HFFc6 (cell line): ENCODE results near the gene FAAH. TPM values are rescaled to one million over a fixed set of nuclear protein-coding genes. Genes with fewer than 3 reads are reported as not detected.
A peak's percentile ranks its signal among the peaks of the same experiment; 100 is the strongest.

Experiments used
- DNase-seq: peaks from one replicate; pipeline ENCODE4 v3.0.0-alpha.2; 2018
- H3K27ac Mint-ChIP-seq: 2 replicates; pipeline ENCODE4 v1.8.0; 2020; ENCODE audit warnings: mild to moderate bottlenecking, mixed read lengths
- H3K27me3 Mint-ChIP-seq: 2 replicates; pipeline ENCODE4 v1.8.0; 2021; ENCODE audit warnings: mild to moderate bottlenecking, moderate library complexity, mixed read lengths; ENCODE audit not compliant: insufficient read depth
- H3K36me3 Mint-ChIP-seq: 2 replicates; pipeline ENCODE4 v1.8.0; 2021; ENCODE audit warnings: low read depth, mixed read lengths
- H3K4me1 Mint-ChIP-seq: 2 replicates; pipeline ENCODE4 v1.8.0; 2020; ENCODE audit warnings: low read depth, mixed read lengths
- H3K4me3 Mint-ChIP-seq: 2 replicates; pipeline ENCODE4 v1.8.0; 2020; ENCODE audit warnings: mild to moderate bottlenecking, moderate library complexity, mixed read lengths
- H3K9me3 Mint-ChIP-seq: 2 replicates; pipeline ENCODE4 v1.8.0; 2020; ENCODE audit warnings: mild to moderate bottlenecking, mixed read lengths
- total RNA-seq, 6 experiments: library from RNA; stranded (reverse); fragmentation: NEBNext Ultra II Directional; extraction: Animal tissue kit (Norgen Biotek cat#: 25700); gene quantifications; 2 replicates in 1 of 6; 3 replicates in 5 of 6; pipeline ENCODE4 v1.2.3, GENCODE V29; 2021
- TF ChIP-seq, protein P1 (sequence below): fragments of 200-600 bp; sonication (generic); IDR thresholded peaks from 2 replicates; pipeline ENCODE4 v1.5.0; 2021; ENCODE audit warnings: antibody characterized with exemption, mild to moderate bottlenecking

The FAAH gene
- total RNA-seq, 6 experiments from 2014 or later: 0.17 to 0.75 (median 0.21) TPM

- TF ChIP-seq, protein P1, sequence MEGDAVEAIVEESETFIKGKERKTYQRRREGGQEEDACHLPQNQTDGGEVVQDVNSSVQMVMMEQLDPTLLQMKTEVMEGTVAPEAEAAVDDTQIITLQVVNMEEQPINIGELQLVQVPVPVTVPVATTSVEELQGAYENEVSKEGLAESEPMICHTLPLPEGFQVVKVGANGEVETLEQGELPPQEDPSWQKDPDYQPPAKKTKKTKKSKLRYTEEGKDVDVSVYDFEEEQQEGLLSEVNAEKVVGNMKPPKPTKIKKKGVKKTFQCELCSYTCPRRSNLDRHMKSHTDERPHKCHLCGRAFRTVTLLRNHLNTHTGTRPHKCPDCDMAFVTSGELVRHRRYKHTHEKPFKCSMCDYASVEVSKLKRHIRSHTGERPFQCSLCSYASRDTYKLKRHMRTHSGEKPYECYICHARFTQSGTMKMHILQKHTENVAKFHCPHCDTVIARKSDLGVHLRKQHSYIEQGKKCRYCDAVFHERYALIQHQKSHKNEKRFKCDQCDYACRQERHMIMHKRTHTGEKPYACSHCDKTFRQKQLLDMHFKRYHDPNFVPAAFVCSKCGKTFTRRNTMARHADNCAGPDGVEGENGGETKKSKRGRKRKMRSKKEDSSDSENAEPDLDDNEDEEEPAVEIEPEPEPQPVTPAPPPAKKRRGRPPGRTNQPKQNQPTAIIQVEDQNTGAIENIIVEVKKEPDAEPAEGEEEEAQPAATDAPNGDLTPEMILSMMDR: no peak
- H3K4me3 Mint-ChIP-seq: no peak overlapping the region
- H3K36me3 Mint-ChIP-seq: no peaks in the 10 kb centered on the region
- no peak overlapping the region for H3K27ac Mint-ChIP-seq
- no peaks in the 10 kb centered on the region for H3K4me1 Mint-ChIP-seq
- DNase-seq: no peak
- H3K9me3 Mint-ChIP-seq: no peaks in the 10 kb centered on the region
- peaks cover 22% of the 10 kb centered on the region for H3K27me3 Mint-ChIP-seq
Observed at GRCh38 chr1:46401154-46401913, 7.2 kb downstream of the FAAH start.

GRCh38 chr1:46401964-46402626 is 8.0 kb downstream of the FAAH start:
- Mint-ChIP-seq H3K9me3 (no peaks in the 10 kb centered on the region), H3K4me1 (no peaks in the 10 kb centered on the region; the same call in 1 of the 2 replicates), H3K36me3 (no peaks in the 10 kb centered on the region), H3K27me3 (peaks cover 21% of the 10 kb centered on the region), H3K27ac (no peak overlapping the region), H3K4me3 (no peak overlapping the region)
- TF ChIP-seq, protein P1: no peak
- DNase-seq: peak; percentile 79

DNA sequence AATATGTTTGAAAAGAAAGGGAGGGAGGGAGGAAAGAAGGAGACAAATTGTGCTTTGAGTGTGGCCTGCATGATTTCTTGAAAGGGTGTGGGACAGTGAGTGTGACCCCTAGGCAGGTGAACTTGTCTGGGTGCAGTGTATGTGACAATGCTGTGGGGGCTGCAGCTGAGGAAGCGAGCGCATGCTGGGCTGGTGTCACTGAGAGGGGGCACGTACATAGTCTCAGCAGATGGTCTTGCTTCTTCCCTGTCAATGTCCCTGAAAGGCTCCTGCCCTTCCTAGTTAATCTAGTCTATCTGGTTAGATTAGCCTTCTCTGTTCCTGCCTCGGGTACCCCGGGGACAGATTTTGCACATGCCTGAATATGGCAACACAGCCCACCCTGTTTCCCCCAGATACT is 9.8 kb downstream of the FAAH start:
- TF ChIP-seq, protein P1: no peak
- Mint-ChIP-seq H3K27ac (no peak overlapping the region), H3K36me3 (no peaks in the 10 kb centered on the region), H3K9me3 (no peaks in the 10 kb centered on the region), H3K4me1 (no peaks in the 10 kb centered on the region; the same call in 1 of the 2 replicates), H3K27me3 (peaks cover 14% of the 10 kb centered on the region), H3K4me3 (no peak overlapping the region)
- no peak for DNase-seq

DNA sequence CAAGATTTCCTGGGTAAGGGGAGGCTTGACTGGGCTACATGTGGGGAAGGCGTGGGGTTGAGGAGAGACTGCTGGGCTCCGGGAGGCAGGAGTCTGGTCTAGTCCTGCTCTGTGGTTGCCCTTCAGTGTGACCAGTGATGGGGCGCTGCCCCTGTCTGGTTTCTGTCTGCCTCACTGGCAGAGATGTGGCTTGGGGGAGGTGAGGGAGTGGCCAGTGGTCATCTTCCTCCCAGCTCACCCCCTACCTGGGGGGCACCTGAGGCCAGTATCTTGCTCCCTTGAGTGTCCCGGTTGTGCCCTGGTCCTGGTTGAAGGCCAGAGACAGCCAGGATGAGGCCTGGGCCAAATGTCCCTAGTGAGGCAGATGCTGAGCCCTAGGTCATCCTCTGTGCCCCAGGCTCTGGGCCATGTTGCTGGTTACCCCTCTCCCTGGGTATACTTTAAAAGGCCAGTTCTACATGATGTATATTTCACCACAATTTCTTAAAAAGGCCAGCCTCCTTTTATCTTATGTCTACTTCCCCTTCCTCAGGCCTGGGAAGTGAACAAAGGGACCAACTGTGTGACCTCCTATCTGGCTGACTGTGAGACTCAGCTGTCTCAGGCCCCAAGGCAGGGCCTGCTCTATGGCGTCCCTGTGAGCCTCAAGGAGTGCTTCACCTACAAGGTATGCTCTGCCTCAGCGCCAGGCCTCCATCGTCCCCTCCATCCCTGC is 10.5 kb downstream of the FAAH start:
- TF ChIP-seq, protein P1: no peak
- H3K27ac Mint-ChIP-seq: no peak overlapping the region
- DNase-seq: no peak

DNA sequence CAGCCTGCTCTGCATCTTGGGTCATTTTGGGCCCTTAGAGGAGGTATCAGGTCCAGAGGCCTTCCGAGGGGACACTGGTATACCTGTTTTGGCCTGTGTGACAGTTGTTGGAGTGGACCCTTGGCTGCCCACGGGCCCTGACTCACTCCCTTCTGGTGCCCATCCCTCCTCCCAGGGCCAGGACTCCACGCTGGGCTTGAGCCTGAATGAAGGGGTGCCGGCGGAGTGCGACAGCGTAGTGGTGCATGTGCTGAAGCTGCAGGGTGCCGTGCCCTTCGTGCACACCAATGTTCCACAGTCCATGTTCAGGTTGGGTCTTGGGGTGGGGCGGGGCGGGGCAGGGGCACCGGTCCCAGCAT is 11.1 kb downstream of the FAAH start:
- Mint-ChIP-seq H3K27me3 (peaks cover 13% of the 10 kb centered on the region), H3K4me1 (no peaks in the 10 kb centered on the region; the same call in 1 of the 2 replicates), H3K27ac (no peak overlapping the region), H3K4me3 (no peak overlapping the region), H3K9me3 (no peaks in the 10 kb centered on the region), H3K36me3 (no peaks in the 10 kb centered on the region)
- no peak for DNase-seq
- TF ChIP-seq, protein P1: no peak

More for the DNA sequence above, 10.5 kb downstream of the FAAH start:
- H3K9me3 Mint-ChIP-seq: no peaks in the 10 kb centered on the region
- H3K36me3 Mint-ChIP-seq: no peaks in the 10 kb centered on the region
- H3K4me3 Mint-ChIP-seq: no peak overlapping the region
- peaks cover 10% of the 10 kb centered on the region for H3K27me3 Mint-ChIP-seq
- no peaks in the 10 kb centered on the region; the same call in 1 of the 2 replicates for H3K4me1 Mint-ChIP-seq
